Hepatocyte (in vitro differentiated cells): Measurements from ENCODE around the gene HNRNPA1. TPM values are rescaled to one million over a fixed set of nuclear protein-coding genes. Genes with fewer than 3 reads are reported as not detected.

Experiments used
- DNase-seq: peaks from one replicate; pipeline ENCODE4 v3.0.0-alpha.2; 2016; ENCODE audit warnings: low spot score
- H2AFZ ChIP-seq: fragments of 200-600 bp; sonication (generic); 2 replicates; pipeline ENCODE4 v1.6.0; 2016; ENCODE audit warnings: antibody characterized with exemption, mild to moderate bottlenecking
- H3K27ac ChIP-seq: fragments of 200-600 bp; sonication (generic); 2 replicates; pipeline ENCODE4 v1.5.1; 2016; ENCODE audit warnings: mild to moderate bottlenecking
- H3K27me3 ChIP-seq: fragments of 200-600 bp; sonication (generic); 2 replicates; pipeline ENCODE4 v1.6.1; 2016
- H3K36me3 ChIP-seq: fragments of 200-600 bp; sonication (generic); replicated peaks from 2 replicates; pipeline ENCODE4 v1.5.1; 2016; ENCODE audit warnings: low read depth; ENCODE audit not compliant: insufficient read depth
- H3K4me1 ChIP-seq: fragments of 200-600 bp; sonication (generic); 2 replicates; pipeline ENCODE4 v1.5.1; 2016; ENCODE audit warnings: mild to moderate bottlenecking, moderate library complexity; ENCODE audit not compliant: insufficient read depth
- H3K4me2 ChIP-seq: fragments of 200-600 bp; sonication (generic); 2 replicates; pipeline ENCODE4 v1.6.0; 2016
- H3K4me3 ChIP-seq: fragments of 200-600 bp; sonication (generic); 2 replicates; pipeline ENCODE4 v1.5.1; 2016; ENCODE audit warnings: mild to moderate bottlenecking
- H3K79me2 ChIP-seq: fragments of 200-600 bp; sonication (generic); 2 replicates; pipeline ENCODE4 v1.6.0; 2017; ENCODE audit warnings: mild to moderate bottlenecking
- H3K9me2 ChIP-seq: fragments of 200-600 bp; sonication (generic); replicated peaks from 2 replicates; pipeline ENCODE4 v1.6.0; 2017; ENCODE audit warnings: mild to moderate bottlenecking; ENCODE audit not compliant: insufficient read depth
- H3K9me3 ChIP-seq: fragments of 200-600 bp; sonication (generic); 2 replicates; pipeline ENCODE4 v1.5.1; 2016; ENCODE audit warnings: low read depth, mild to moderate bottlenecking
- H4K20me1 ChIP-seq: fragments of 200-600 bp; sonication (generic); 2 replicates; pipeline ENCODE4 v1.6.0; 2016; ENCODE audit warnings: mild to moderate bottlenecking; ENCODE audit not compliant: insufficient read depth, poor library complexity, severe bottlenecking
- EZH2 ChIP-seq: fragments of 200-600 bp; sonication (generic); IDR thresholded peaks from 2 replicates; pipeline ENCODE4 v1.6.1; 2016; ENCODE audit warnings: antibody characterized with exemption, mild to moderate bottlenecking, borderline replicate concordance
- EZH2phosphoT487 ChIP-seq: fragments of 200-600 bp; sonication (generic); IDR thresholded peaks from one replicate; pipeline ENCODE4 v1.6.1; 2018; ENCODE audit warnings: antibody characterized with exemption, mild to moderate bottlenecking, low read depth, moderate library complexity; ENCODE audit not compliant: unreplicated experiment, severe bottlenecking
- WGBS: methylation state at CpG from one replicate; pipeline ENCODE4 v1.1.6; 2016; ENCODE audit warnings: low lambda C conversion rate; ENCODE audit errors: missing lambda C conversion rate; 5-methylcytosine and 5-hydroxymethylcytosine counted together
- polyA plus RNA-seq: library from polyadenylated mRNA; unstranded; fragments of >200 nt; fragmentation: Nextera tagmentation; extraction: Ambion mirVana; gene quantifications from 2 replicates; pipeline ENCODE4 v1.2.1, GENCODE V29; 2016
- total RNA-seq: library from RNA; depleted of rRNA; stranded (reverse); fragments of >200 nt; gene quantifications from 2 replicates; pipeline ENCODE4 v1.2.3, GENCODE V29; 2014
- TF ChIP-seq, protein P1 (sequence below): fragments of 200-600 bp; sonication (generic); IDR thresholded peaks from 2 replicates; pipeline ENCODE4 v1.5.1; 2016; ENCODE audit warnings: antibody characterized with exemption, mild to moderate bottlenecking; ENCODE audit not compliant: poor library complexity

The HNRNPA1 gene
- total and polyA plus RNA-seq, 2 experiments from 2014 or later, result 467 to 482 TPM

DNA sequence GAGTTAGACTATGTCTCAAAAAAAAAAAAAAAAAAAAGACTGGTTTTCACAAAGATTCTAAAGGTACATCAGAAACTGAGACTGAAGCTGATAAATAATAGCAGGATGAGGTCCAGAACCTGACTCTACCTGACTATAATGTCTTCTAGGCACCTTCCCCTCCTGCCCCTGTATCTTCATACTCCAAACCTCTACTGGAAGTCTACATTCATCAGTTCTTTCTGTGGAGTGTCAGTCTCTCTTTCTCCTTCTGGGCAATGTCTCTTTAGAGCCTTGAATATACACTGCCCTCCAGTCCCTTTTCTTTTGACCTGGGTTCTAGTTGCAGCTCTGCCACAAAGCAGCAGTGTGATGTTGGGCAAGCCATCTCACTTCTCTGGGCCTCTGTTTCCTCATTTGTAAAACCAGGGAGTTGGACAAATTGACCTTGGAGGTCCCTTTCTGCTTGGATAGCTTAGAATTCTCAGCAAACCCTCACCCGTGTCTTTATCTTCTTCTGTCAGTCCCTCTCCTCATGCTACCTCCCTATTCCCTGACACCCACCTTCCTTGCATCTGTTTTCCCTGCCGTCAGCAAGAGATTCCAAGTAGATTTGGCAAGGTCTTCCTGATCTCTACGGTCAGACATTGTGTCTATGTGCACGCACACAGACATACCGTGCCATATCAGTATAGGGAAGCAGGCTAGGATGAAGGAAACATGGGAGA lies 16.0 kb downstream of the HNRNPA1 start:
- Histone ChIP-seq H3K27ac (no peak overlapping the region), H3K9me2 (no peaks in the 10 kb centered on the region), H3K4me1 (peaks cover 12% of the 10 kb centered on the region), H3K4me2 (no peak overlapping the region), H4K20me1 (no peaks in the 10 kb centered on the region), H3K79me2 (no peaks in the 10 kb centered on the region), H2AFZ (no peak overlapping the region), H3K27me3 (peaks cover 2% of the 10 kb centered on the region), H3K9me3 (no peaks in the 10 kb centered on the region), H3K36me3 (no peaks in the 10 kb centered on the region), H3K4me3 (no peak overlapping the region)
- TF ChIP-seq, protein P1, sequence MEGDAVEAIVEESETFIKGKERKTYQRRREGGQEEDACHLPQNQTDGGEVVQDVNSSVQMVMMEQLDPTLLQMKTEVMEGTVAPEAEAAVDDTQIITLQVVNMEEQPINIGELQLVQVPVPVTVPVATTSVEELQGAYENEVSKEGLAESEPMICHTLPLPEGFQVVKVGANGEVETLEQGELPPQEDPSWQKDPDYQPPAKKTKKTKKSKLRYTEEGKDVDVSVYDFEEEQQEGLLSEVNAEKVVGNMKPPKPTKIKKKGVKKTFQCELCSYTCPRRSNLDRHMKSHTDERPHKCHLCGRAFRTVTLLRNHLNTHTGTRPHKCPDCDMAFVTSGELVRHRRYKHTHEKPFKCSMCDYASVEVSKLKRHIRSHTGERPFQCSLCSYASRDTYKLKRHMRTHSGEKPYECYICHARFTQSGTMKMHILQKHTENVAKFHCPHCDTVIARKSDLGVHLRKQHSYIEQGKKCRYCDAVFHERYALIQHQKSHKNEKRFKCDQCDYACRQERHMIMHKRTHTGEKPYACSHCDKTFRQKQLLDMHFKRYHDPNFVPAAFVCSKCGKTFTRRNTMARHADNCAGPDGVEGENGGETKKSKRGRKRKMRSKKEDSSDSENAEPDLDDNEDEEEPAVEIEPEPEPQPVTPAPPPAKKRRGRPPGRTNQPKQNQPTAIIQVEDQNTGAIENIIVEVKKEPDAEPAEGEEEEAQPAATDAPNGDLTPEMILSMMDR, result no peak
- TF ChIP-seq EZH2phosphoT487 (no peak), EZH2 (no peak)
- no peak for DNase-seq
- WGBS, result 75% methylated on average over 5 of the region's 5 CpGs

DNA sequence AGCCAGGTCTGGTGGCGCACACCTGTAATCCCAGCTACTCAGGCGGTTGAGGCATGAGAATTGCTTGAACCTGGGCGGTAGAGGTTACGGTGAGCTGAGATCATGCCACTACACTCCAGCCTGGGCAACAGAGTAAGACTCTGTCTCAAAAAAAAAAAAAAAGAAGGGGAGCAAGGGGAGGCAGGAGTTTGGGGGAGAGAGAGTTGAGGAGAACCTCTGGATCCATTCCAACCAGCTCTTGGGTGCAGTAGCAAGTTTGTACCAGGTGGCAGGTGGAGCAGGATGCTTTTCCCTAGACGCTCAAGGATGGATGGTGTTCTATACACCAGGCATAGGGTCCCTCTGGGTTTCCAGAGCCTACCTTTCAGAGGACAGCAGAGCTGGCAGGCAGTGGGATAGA lies 18.4 kb downstream of the HNRNPA1 start:
- no peaks in the 10 kb centered on the region for H4K20me1 ChIP-seq
- peaks cover 14% of the 10 kb centered on the region for H3K4me1 ChIP-seq
- WGBS, result 92% methylated on average over 5 of the region's 5 CpGs
- no peak overlapping the region for H3K4me3 ChIP-seq
- H3K27ac ChIP-seq, result no peak overlapping the region
- DNase-seq, result no peak
- no peaks in the 10 kb centered on the region for H3K36me3 ChIP-seq
- no peaks in the 10 kb centered on the region for H3K9me3 ChIP-seq
- H3K9me2 ChIP-seq, result no peaks in the 10 kb centered on the region
- no peak for TF ChIP-seq EZH2phosphoT487
- TF ChIP-seq, protein P1, result no peak
- no peak for TF ChIP-seq EZH2
- H3K4me2 ChIP-seq, result no peak overlapping the region
- no peaks in the 10 kb centered on the region for H3K79me2 ChIP-seq
- H3K27me3 ChIP-seq, result peaks cover 2% of the 10 kb centered on the region
- no peak overlapping the region for H2AFZ ChIP-seq

GRCh38 chr12:54299515-54300224 lies 19.1 kb downstream of the HNRNPA1 start:
- Histone ChIP-seq H3K9me3 (no peaks in the 10 kb centered on the region), H3K9me2 (no peaks in the 10 kb centered on the region), H2AFZ (no peak overlapping the region), H3K4me1 (peaks cover 20% of the 10 kb centered on the region), H3K79me2 (no peaks in the 10 kb centered on the region), H3K27me3 (peaks cover 2% of the 10 kb centered on the region), H3K4me2 (no peak overlapping the region), H4K20me1 (no peaks in the 10 kb centered on the region), H3K27ac (no peak overlapping the region), H3K36me3 (no peaks in the 10 kb centered on the region), H3K4me3 (no peak overlapping the region)
- no peak for TF ChIP-seq EZH2phosphoT487
- no peak for DNase-seq
- WGBS, result 71% methylated on average over 8 of the region's 8 CpGs

- 56% methylated on average over 3 of the region's 3 CpGs for WGBS
- Histone ChIP-seq H3K4me1 (peaks cover 20% of the 10 kb centered on the region), H3K4me3 (no peak overlapping the region), H3K9me3 (no peaks in the 10 kb centered on the region), H3K9me2 (no peaks in the 10 kb centered on the region), H4K20me1 (no peaks in the 10 kb centered on the region), H3K79me2 (no peaks in the 10 kb centered on the region), H2AFZ (peak overlapping the region; percentile 8), H3K36me3 (no peaks in the 10 kb centered on the region), H3K27me3 (peaks cover 2% of the 10 kb centered on the region), H3K4me2 (peak overlapping the region; percentile 83), H3K27ac (no peak overlapping the region)
- TF ChIP-seq, protein P1, result no peak
- TF ChIP-seq EZH2phosphoT487 (no peak), EZH2 (no peak)
- DNase-seq, result no peak
These were observed 19.8 kb downstream of the HNRNPA1 start for GRCh38 chr12:54300225-54300731.
